Measurements from ENCODE around the gene SEMA5B.

SEMA5B gene

DNA sequence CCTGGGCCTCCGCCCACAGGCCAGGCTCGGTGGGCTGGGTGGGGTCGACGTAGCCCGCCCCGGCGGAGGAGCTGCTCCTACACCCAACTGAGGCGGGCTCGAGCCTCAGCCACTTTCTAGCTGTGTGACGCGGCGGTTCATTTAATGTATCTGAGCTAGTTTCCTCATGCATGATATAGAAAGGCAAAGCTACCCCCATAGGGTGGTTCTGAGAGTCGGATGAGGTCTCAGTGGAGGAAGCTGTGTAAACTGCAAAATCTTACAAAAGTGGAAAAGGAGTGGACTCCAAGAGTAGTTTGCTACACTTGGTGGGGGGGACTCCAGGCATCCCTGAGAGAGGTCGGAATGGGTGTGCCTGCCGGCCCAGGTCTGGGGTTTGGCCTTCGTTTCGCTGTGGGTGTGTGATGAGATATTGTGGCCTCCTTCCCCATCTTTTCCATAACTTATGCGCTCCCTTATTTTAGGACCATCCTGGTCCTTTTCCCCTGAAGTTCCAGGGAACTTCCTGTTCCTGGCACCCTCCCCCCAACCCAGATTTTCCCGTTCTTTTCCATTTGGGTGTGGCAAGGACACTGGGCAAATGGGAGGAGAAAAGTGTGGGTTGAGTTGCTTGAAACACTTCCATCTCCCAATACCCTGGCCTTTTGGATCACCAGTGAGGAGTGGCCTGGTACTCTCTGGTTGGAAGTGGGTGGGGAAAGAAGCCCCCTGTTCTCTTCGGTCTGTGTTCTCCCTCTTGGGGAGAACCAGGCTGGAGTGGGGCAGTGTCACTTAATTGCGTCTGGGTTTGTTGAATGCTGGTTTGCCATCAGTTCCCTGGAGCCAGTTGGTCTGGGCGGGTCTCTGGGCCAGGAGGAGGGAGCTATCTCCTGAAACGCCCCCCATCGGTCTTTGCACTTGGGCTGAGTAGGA lies 40.4 kb upstream of the SEMA5B start:
- Histone ChIP-seq H3K4me3 (ENCODE audit: low read length) (peak overlapping the region; percentile 77), H3K9me3 (ENCODE audit: control insufficient read depth, low read depth, low read length) (no peaks in the 10 kb centered on the region), H3K36me3 (ENCODE audit: control insufficient read depth, low read depth, low read length) (no peaks in the 10 kb centered on the region), H3K9ac (ENCODE audit: low read length) (peak overlapping the region; percentile 57), H3K27ac (ENCODE audit: low read length) (no peak overlapping the region), H3K27me3 (ENCODE audit: control insufficient read depth, insufficient read depth, low read length) (peaks cover 18% of the 10 kb centered on the region), H3K4me1 (ENCODE audit: control insufficient read depth, low read depth, low read length) (peaks cover 21% of the 10 kb centered on the region)

DNA sequence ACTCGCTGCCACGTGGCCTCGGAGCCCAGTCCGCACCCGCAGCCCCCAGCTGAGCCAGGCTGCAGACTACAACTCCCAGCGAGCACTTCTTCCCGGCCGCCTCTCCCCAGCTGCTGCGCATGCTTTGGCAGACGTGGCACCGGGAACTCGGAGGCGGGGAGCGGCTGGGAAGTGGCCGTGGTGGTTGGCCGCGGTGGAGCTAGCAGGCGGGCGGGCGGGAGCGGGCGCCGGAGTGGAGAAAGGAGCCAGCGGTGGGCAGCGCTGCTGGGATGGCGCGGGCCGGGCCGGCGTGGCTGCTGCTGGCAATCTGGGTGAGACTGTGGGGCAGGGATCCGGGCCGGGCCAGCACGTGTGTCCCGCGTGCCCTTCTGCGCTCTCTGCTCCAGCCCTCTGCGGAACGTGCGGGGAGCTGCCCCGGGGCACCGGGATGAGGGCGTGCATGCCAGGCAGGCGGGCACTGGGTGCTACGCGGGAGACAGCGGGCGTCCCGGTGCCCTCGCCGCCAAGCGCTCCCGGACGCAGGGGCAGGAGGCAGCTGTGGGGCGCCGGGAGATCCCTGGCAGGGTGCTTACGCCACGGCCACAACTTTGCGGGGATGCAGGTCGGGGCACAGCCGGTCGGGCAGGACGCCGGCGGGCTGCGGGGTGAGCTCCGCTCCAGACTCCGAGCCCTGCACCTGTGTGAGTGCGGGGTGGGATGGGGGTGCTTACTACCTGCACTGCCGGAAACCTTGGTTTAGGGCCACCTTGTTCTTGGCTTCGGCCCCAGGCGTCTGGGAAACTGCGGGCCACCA lies 39.5 kb upstream of the SEMA5B start, which contains the start of gene PDIA5:
Gene PDIA5, plus strand, starts transcription at position 130 of the 793 bp plus-strand sequence. Its CDS starts 140 bp downstream, at position 270.
- H3K27ac ChIP-seq (ENCODE audit: low read length): no peak within 1 kb of the TSS
- no peaks in the 10 kb centered on the region for H3K36me3 ChIP-seq (ENCODE audit: control insufficient read depth, low read depth, low read length)
- H3K4me1 ChIP-seq (ENCODE audit: control insufficient read depth, low read depth, low read length): peaks cover 21% of the 10 kb centered on the region
- H3K9me3 ChIP-seq (ENCODE audit: control insufficient read depth, low read depth, low read length): no peaks in the 10 kb centered on the region
- peak within 1 kb of the TSS; percentile 57 for H3K9ac ChIP-seq (ENCODE audit: low read length)
- H3K4me3 ChIP-seq (ENCODE audit: low read length): peak within 1 kb of the TSS; percentile 77
- peaks cover 18% of the 10 kb centered on the region for H3K27me3 ChIP-seq (ENCODE audit: control insufficient read depth, insufficient read depth, low read length)

DNA sequence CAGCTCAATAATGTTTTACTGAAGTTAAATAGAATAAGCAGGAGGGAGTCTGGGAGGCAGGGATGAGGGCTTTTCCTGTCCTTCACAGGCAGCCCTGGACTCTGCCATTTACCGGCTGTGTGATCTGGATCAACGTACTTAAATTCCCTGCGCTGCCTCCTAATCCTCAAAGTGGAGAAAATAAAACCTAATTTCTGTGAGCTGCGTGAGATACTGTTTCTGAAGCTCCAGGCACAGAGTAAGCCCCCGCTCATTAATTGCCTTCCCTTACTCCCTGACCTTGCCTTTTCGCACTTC lies 39.0 kb upstream of the SEMA5B start:
- H3K27ac ChIP-seq (ENCODE audit: low read length): no peak overlapping the region
- H3K9ac ChIP-seq (ENCODE audit: low read length): no peak overlapping the region

DNA sequence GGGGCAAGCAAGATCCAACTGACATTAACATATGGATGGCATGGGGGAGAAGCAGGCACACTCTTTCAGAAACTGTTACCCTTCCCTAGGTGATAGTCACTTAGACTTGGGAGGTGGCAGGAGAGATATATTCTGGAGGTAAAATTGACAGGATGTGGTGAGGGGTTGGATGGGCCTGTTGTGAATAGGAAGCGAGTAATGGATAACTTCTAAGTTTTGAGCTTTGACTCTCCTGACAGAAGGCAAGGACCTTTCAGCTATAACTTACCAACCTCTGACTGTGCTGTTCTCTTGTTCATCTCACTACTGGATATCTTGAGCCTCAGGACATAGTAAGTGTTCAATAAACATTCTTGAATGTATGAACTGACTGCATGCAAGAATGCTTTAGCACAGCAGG lies 37.4 kb upstream of the SEMA5B start:
- H3K9ac ChIP-seq (ENCODE audit: low read length): no peak overlapping the region
- no peak overlapping the region for H3K4me3 ChIP-seq (ENCODE audit: low read length)
- H3K27me3 ChIP-seq (ENCODE audit: control insufficient read depth, insufficient read depth, low read length): peaks cover 18% of the 10 kb centered on the region
- no peaks in the 10 kb centered on the region for H3K36me3 ChIP-seq (ENCODE audit: control insufficient read depth, low read depth, low read length)
- H3K4me1 ChIP-seq (ENCODE audit: control insufficient read depth, low read depth, low read length): peaks cover 14% of the 10 kb centered on the region
- H3K9me3 ChIP-seq (ENCODE audit: control insufficient read depth, low read depth, low read length): no peaks in the 10 kb centered on the region
- H3K27ac ChIP-seq (ENCODE audit: low read length): no peak overlapping the region

More for the DNA sequence above, 39.0 kb upstream of the SEMA5B start:
- H3K4me1 ChIP-seq (ENCODE audit: control insufficient read depth, low read depth, low read length): peaks cover 21% of the 10 kb centered on the region
- peak overlapping the region; percentile 77 for H3K4me3 ChIP-seq (ENCODE audit: low read length)
- no peaks in the 10 kb centered on the region for H3K36me3 ChIP-seq (ENCODE audit: control insufficient read depth, low read depth, low read length)
- H3K9me3 ChIP-seq (ENCODE audit: control insufficient read depth, low read depth, low read length): no peaks in the 10 kb centered on the region
- H3K27me3 ChIP-seq (ENCODE audit: control insufficient read depth, insufficient read depth, low read length): peaks cover 18% of the 10 kb centered on the region

DNA sequence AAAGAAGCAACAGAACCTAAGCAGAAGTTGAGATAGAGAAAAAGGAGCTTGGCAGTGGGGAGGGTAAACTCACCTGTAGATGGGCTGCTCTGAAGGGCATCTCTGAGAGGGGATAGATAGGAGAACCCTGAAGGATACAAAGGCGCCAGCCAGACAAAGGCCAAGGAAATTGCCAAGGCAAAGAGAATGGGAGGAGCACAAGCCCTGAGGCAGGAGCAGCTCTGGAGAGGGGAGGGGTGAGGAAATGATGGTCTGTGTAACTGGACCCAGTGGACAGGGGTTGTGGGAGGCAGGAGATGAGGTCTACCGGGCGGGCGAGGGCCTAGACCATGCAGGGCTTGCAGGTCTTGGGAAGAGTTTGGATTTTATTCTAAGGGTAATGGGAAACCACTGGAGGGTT lies 36.9 kb upstream of the SEMA5B start:
- H3K27me3 ChIP-seq (ENCODE audit: control insufficient read depth, insufficient read depth, low read length): peaks cover 18% of the 10 kb centered on the region

DNA sequence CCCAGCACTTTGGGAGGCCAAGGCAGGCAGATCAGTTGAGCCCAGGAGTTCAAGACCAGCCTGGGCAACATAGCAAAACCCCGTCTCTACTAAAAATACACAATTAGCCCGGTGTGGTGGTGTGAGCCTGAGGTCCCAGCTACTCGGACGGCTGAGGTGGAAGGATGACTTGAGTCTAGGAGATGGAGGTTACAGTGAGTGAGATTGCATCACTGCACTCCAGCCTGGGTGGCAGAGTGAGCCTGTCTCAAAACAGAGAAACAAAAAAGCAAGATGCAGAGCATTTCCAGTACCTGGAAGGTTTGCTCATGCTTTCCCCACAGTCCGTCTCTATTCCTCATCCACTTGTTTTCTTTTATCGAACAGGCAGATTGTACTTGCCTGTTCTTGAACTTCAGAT lies 35.5 kb upstream of the SEMA5B start:
- H3K4me3 ChIP-seq (ENCODE audit: low read length): no peak overlapping the region
- H3K9me3 ChIP-seq (ENCODE audit: control insufficient read depth, low read depth, low read length): no peaks in the 10 kb centered on the region
- no peaks in the 10 kb centered on the region for H3K36me3 ChIP-seq (ENCODE audit: control insufficient read depth, low read depth, low read length)
- H3K27me3 ChIP-seq (ENCODE audit: control insufficient read depth, insufficient read depth, low read length): peaks cover 18% of the 10 kb centered on the region
- no peak overlapping the region for H3K9ac ChIP-seq (ENCODE audit: low read length)
- no peak overlapping the region for H3K27ac ChIP-seq (ENCODE audit: low read length)
- peaks cover 6% of the 10 kb centered on the region for H3K4me1 ChIP-seq (ENCODE audit: control insufficient read depth, low read depth, low read length)

More for the DNA sequence above, 36.9 kb upstream of the SEMA5B start:
- H3K4me1 ChIP-seq (ENCODE audit: control insufficient read depth, low read depth, low read length): peaks cover 14% of the 10 kb centered on the region
- no peaks in the 10 kb centered on the region for H3K9me3 ChIP-seq (ENCODE audit: control insufficient read depth, low read depth, low read length)
- no peak overlapping the region for H3K9ac ChIP-seq (ENCODE audit: low read length)
- no peak overlapping the region for H3K4me3 ChIP-seq (ENCODE audit: low read length)
- H3K36me3 ChIP-seq (ENCODE audit: control insufficient read depth, low read depth, low read length): no peaks in the 10 kb centered on the region
- H3K27ac ChIP-seq (ENCODE audit: low read length): no peak overlapping the region

DNA sequence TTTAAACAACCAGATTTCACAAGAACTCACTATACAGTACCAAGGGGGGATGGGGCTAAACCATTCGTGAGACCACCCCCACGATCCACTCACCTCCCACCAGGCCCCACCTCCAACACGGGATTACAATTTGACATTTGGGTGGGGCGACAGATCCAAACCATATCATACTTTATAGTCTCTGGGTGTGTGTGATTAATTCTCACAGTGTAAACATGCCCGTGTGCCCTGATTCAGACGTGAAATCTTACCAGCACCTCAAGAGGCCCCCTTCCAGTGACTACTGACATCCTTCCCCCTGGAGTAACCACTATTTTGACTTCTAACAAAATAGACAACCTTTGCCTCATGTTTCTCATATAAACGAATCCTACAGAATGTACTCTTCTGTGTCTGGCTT lies 34.3 kb upstream of the SEMA5B start:
- Histone ChIP-seq H3K4me1 (ENCODE audit: control insufficient read depth, low read depth, low read length) (peaks cover 3% of the 10 kb centered on the region), H3K27me3 (ENCODE audit: control insufficient read depth, insufficient read depth, low read length) (peaks cover 13% of the 10 kb centered on the region), H3K4me3 (ENCODE audit: low read length) (no peak overlapping the region), H3K9me3 (ENCODE audit: control insufficient read depth, low read depth, low read length) (no peaks in the 10 kb centered on the region), H3K9ac (ENCODE audit: low read length) (no peak overlapping the region), H3K36me3 (ENCODE audit: control insufficient read depth, low read depth, low read length) (no peaks in the 10 kb centered on the region), H3K27ac (ENCODE audit: low read length) (no peak overlapping the region)

DNA sequence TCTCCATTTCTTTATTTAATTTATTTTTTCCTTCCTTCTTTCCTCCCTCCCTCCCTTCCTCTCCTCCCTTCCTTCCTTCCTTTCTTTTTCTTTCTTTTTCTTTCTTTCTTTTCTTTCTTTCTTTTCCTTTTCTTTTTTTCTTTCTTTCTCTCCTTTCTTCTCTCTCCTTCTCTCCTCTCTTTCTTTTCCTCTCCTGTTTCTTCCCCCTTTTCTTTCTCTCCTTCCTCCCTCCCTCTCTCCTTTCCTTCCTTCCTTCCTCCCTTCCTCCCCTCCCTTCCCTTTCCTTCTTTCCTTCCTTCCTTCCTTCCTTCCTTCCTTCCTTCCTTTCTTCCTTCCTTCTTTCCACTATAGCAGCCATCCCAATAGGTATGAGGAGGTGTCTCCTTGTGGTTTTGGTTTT lies 32.5 kb upstream of the SEMA5B start:
- Histone ChIP-seq H3K4me1 (ENCODE audit: control insufficient read depth, low read depth, low read length) (no peaks in the 10 kb centered on the region), H3K9me3 (ENCODE audit: control insufficient read depth, low read depth, low read length) (no peaks in the 10 kb centered on the region)

DNA sequence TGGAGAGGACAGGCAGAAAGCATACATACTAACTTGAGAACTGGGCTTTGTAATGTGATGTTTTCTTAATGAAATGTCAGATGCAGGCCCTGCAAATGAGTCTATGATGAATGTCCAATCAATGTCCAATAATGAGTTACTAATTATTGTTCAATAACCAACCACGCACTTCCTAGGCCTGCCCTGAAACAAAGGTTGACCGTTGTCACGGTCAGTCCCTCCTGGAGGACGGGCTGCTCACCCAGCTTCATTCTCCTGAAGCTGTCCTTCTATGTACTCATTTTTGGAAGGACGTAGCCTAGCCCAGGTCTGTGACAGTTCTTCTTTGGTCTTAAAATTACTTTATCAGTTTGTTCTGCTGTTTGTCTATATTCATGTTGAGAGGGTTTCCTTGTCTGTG lies 30.9 kb upstream of the SEMA5B start:
- H3K36me3 ChIP-seq (ENCODE audit: control insufficient read depth, low read depth, low read length): no peaks in the 10 kb centered on the region
- H3K9ac ChIP-seq (ENCODE audit: low read length): no peak overlapping the region
- H3K9me3 ChIP-seq (ENCODE audit: control insufficient read depth, low read depth, low read length): no peaks in the 10 kb centered on the region
- no peaks in the 10 kb centered on the region for H3K4me1 ChIP-seq (ENCODE audit: control insufficient read depth, low read depth, low read length)
- H3K27ac ChIP-seq (ENCODE audit: low read length): no peak overlapping the region
- no peak overlapping the region for H3K4me3 ChIP-seq (ENCODE audit: low read length)
- no peaks in the 10 kb centered on the region for H3K27me3 ChIP-seq (ENCODE audit: control insufficient read depth, insufficient read depth, low read length)

More for the DNA sequence above, 32.5 kb upstream of the SEMA5B start:
- Histone ChIP-seq H3K27me3 (ENCODE audit: control insufficient read depth, insufficient read depth, low read length) (no peaks in the 10 kb centered on the region), H3K4me3 (ENCODE audit: low read length) (no peak overlapping the region), H3K36me3 (ENCODE audit: control insufficient read depth, low read depth, low read length) (no peaks in the 10 kb centered on the region), H3K27ac (ENCODE audit: low read length) (no peak overlapping the region), H3K9ac (ENCODE audit: low read length) (no peak overlapping the region)

DNA sequence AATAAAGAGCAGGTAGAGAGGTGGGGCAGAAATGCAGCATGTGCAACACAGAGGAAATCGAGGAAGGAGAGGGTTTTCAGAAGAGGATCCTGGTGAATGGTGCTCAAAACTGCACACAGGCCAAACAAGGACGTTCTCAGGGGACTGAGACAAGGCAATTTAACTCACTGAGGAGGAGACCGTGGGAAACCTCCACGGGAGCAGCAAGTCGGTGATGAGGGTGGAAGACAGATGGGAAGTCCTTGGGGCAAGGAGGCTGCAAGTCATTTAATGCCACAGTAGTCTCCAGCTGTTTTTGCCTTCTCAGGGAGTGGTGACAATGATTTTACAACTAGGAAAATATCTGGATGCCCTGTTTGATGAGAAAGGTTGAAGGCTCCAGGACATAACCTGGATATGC lies 27.8 kb upstream of the SEMA5B start:
- H3K36me3 ChIP-seq (ENCODE audit: control insufficient read depth, low read depth, low read length): no peaks in the 10 kb centered on the region
- no peak overlapping the region for H3K27ac ChIP-seq (ENCODE audit: low read length)
- no peaks in the 10 kb centered on the region for H3K27me3 ChIP-seq (ENCODE audit: control insufficient read depth, insufficient read depth, low read length)
- no peaks in the 10 kb centered on the region for H3K9me3 ChIP-seq (ENCODE audit: control insufficient read depth, low read depth, low read length)
- H3K4me3 ChIP-seq (ENCODE audit: low read length): no peak overlapping the region
- H3K9ac ChIP-seq (ENCODE audit: low read length): no peak overlapping the region
- H3K4me1 ChIP-seq (ENCODE audit: control insufficient read depth, low read depth, low read length): no peaks in the 10 kb centered on the region

DNA sequence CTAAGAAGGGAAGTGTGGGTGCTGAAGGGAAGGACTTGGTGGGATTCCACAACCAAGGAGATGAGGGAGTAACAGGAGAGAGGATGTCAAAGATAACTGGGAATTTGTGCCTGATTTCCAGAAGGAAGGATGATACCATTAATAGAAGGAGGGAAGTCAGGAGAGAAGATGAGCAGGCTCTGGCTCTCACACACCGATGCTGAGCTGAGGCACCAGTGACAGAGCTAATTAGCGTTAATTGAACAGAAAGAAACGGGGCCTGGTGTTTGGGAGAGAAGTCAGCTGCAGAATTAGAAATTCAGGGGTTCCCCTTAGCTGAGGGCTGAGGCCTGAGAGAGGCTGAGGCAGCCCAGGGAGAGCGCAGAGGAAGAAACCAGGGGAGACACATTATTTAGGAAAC lies 27.4 kb upstream of the SEMA5B start:
- no peaks in the 10 kb centered on the region for H3K4me1 ChIP-seq (ENCODE audit: control insufficient read depth, low read depth, low read length)
- H3K27ac ChIP-seq (ENCODE audit: low read length): no peak overlapping the region
- no peak overlapping the region for H3K9ac ChIP-seq (ENCODE audit: low read length)
- no peaks in the 10 kb centered on the region for H3K36me3 ChIP-seq (ENCODE audit: control insufficient read depth, low read depth, low read length)
- H3K27me3 ChIP-seq (ENCODE audit: control insufficient read depth, insufficient read depth, low read length): no peaks in the 10 kb centered on the region
- H3K9me3 ChIP-seq (ENCODE audit: control insufficient read depth, low read depth, low read length): no peaks in the 10 kb centered on the region
- no peak overlapping the region for H3K4me3 ChIP-seq (ENCODE audit: low read length)
